PFSK-1 (cell line): ENCODE measurements around the gene C1QB.

Source experiments
- FOXP2 ChIP-seq: optimal IDR thresholded peaks from 2 replicates; pipeline ENCODE3; 2011; ENCODE audit warnings: borderline replicate concordance, control low read depth, inconsistent platforms; ENCODE audit not compliant: insufficient read depth; ENCODE audit errors: extremely low read length, extremely low read depth
- POLR2AphosphoS5 ChIP-seq: IDR thresholded peaks from 2 replicates; pipeline ENCODE4 v1.6.1; 2012; ENCODE audit warnings: low read depth, mild to moderate bottlenecking, control low read depth, low read length, moderate library complexity
- SIN3A ChIP-seq: IDR thresholded peaks from 2 replicates; pipeline ENCODE4 v1.6.1; 2012; ENCODE audit warnings: mild to moderate bottlenecking, low read length, moderate library complexity, borderline replicate concordance; ENCODE audit not compliant: insufficient read depth
- TAF1 ChIP-seq: IDR thresholded peaks from 2 replicates; pipeline ENCODE4 v1.6.1; 2012; ENCODE audit warnings: low read length, control low read depth, borderline replicate concordance; ENCODE audit not compliant: insufficient read depth
- TF ChIP-seq, protein P1 (sequence below), 2 experiments: IDR thresholded peaks; 2 replicates each; pipeline versions ENCODE4 v1.6.1 to v1.8.0; 2011 to 2012; ENCODE audit warnings: low read depth in 2 of 2, low read length in 2 of 2, control low read depth in 1 of 2, inconsistent platforms in 1 of 2, mild to moderate bottlenecking in 1 of 2, moderate library complexity in 1 of 2; ENCODE audit not compliant: insufficient read depth in 1 of 2

Gene C1QB

DNA sequence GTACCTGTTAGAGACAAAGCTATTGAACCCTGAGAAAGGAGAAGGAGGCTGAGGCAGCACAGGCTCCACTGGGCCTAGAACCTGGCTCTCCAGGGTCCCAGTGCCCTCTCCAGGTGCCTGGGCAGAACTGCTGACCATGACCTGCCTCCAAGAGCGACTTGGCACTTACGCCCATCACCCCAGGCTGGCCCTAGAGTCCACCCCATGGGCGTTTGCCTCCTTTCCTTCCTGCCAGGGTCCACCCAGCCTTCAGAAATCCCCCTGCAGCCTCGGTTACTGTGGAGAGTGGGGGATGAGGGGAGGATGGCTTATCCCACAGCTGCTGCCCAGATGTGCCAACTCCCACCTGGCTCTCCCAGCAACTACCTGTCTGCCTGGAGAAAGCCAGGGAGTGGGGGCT, 31.3 kb upstream of the C1QB start:
- TF ChIP-seq POLR2AphosphoS5: no peak
- TF ChIP-seq FOXP2: no peak
- TF ChIP-seq TAF1: no peak
- TF ChIP-seq, protein P1, sequence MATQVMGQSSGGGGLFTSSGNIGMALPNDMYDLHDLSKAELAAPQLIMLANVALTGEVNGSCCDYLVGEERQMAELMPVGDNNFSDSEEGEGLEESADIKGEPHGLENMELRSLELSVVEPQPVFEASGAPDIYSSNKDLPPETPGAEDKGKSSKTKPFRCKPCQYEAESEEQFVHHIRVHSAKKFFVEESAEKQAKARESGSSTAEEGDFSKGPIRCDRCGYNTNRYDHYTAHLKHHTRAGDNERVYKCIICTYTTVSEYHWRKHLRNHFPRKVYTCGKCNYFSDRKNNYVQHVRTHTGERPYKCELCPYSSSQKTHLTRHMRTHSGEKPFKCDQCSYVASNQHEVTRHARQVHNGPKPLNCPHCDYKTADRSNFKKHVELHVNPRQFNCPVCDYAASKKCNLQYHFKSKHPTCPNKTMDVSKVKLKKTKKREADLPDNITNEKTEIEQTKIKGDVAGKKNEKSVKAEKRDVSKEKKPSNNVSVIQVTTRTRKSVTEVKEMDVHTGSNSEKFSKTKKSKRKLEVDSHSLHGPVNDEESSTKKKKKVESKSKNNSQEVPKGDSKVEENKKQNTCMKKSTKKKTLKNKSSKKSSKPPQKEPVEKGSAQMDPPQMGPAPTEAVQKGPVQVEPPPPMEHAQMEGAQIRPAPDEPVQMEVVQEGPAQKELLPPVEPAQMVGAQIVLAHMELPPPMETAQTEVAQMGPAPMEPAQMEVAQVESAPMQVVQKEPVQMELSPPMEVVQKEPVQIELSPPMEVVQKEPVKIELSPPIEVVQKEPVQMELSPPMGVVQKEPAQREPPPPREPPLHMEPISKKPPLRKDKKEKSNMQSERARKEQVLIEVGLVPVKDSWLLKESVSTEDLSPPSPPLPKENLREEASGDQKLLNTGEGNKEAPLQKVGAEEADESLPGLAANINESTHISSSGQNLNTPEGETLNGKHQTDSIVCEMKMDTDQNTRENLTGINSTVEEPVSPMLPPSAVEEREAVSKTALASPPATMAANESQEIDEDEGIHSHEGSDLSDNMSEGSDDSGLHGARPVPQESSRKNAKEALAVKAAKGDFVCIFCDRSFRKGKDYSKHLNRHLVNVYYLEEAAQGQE (IDR thresholded peaks at IDR 0.05; ENCODE audit: insufficient read depth in 1 of 2, low read depth in 2 of 2, low read length in 2 of 2): no peak
- TF ChIP-seq SIN3A: no peak

DNA sequence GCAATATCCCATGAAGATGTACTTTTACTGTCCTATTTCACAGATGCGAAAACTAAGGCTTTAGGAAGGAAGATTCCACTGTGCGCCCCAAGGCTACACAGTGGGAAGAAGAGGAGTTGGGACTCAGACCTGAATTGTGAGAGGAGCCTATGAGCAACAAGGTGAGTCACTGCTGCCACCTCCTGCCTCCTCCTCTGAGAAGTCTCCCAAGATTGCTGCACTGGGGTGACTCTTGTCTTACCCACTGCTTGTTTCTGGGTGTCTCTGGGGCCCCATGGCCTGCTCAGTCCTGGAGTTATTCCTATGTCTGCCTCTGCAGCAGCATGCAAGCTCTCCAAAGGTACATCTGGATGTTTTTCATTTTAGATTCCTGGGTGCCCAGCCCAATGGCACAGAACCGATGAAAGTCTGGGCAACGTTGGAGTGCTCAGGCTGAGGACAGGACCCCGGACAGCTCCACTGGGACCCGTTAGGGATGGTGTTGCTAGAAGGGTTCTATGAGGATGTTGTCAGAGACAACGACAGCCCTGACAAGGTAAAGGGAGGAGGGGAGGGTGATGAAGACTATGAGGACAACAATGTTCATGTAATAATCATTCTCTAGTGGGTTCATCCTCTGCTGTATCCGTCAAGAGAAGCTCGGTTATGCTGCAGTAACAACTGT, 27.6 kb upstream of the C1QB start:
- TF ChIP-seq FOXP2: no peak
- TF ChIP-seq, protein P1 (IDR thresholded peaks at IDR 0.05; ENCODE audit: insufficient read depth in 1 of 2, low read depth in 2 of 2, low read length in 2 of 2): peak; percentile 75 to 93

DNA sequence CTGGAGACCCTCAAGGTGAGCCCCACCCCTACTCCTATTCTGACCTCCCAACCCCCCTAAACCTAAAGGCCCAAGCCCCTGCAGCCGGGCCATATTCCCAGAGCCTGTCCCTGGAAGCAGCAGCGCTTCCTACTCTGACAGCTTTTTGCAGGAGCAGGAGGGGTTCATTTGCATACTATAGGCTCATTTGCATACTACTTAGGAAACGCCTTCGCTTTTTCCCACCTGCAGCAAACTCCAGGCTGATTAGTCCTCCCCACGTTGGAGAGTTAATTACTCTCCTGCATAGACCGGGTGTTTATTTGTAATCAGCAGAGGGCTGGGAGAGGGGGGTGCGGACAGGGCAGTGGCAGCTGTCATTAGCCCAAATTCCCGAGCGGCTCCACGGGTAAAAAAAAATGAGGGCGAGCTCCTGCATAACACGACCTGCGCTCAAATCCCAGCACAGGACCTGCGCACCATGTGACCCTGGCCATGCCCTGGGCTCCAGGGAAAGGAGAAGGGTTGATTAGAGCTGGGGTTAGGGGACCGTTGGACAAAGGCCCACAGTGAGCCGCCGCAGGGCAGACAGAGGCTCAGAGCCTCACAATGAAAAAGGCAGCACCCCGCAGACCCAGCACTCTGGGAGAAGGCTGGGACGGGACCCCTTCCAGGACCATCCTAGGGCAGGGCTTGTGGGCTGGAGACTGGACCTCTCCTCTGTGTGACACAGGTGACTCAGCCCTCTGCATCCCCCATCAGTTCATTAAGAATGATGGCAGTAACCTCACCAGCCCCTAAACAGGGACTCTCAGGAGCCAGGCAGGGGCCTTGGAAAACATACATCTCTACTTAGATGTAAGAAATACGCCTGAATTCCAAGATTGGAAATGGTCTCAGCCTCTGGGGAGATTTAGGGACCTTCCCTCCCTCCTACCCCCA, 26.5 kb upstream of the C1QB start:
- TF ChIP-seq FOXP2 (no peak), POLR2AphosphoS5 (no peak), SIN3A (no peak), TAF1 (no peak)
- TF ChIP-seq, protein P1 (IDR thresholded peaks at IDR 0.05; ENCODE audit: insufficient read depth in 1 of 2, low read depth in 2 of 2, low read length in 2 of 2): no peak

DNA sequence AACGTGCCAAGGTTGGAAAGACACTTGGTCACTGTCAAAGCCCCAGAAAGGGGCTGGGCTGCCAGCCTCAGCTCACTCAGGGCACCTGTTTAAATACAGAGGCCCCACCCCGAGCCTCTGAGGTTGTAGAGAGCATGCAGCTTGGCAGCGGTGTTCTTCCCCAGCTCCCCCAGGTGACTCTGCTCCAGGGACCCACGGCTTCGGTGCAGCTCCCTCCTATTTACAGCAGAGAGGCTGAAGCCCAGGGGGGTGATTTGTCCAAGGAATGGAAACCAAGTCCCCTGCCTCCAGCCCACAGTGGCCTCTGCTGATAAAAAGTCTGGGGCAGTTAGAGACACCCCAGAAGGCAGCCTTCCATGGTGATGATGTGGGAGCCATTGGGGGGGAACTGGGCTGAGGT, 25.7 kb upstream of the C1QB start:
- TF ChIP-seq FOXP2 (no peak), TAF1 (no peak)

DNA sequence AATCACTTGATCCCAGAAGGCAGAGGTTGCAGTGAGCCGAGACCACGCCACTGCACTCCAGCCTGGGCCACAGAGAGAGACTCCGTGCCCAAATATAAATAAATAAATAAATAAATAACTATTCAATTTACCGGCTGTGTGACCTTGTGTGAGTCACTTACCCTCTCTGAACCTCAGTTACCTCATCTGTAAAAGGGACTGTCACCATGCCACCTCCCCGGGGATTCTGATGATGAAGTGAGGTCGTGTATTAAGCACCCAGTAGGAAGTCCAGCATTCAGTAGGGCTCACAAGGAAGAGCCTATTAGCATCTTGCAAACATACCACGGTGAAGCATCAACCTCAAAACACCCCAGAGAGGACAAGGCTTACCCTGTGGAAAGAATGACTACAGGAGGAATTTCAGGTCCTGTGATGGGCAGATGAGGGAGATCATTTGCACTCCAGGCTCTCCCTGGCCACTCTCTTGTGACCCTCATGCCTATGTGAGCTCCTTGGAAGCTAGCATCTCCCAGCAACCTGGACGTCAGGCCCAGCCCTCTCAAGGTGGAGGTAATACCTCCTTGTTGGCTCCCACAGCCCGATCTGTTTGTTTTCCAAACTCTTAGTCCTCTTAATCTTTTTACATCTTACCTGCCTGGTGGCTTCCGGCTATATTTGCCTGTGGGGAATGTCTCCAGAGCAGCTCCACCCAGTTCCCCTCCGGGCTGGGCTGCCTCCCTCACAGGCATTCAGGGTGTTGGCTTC, 24.2 kb upstream of the C1QB start:
- TF ChIP-seq FOXP2 (no peak), POLR2AphosphoS5 (no peak), SIN3A (no peak)
- TF ChIP-seq, protein P1 (IDR thresholded peaks at IDR 0.05; ENCODE audit: insufficient read depth in 1 of 2, low read depth in 2 of 2, low read length in 2 of 2): no peak
